Measurements from ENCODE around the gene AMBN.
A peak's percentile ranks its signal among the peaks of the same experiment; 100 is the strongest.

The AMBN gene
- 0 to 0.13 (median 0) reads per million in 18 experiments for total RNA-seq

DNA sequence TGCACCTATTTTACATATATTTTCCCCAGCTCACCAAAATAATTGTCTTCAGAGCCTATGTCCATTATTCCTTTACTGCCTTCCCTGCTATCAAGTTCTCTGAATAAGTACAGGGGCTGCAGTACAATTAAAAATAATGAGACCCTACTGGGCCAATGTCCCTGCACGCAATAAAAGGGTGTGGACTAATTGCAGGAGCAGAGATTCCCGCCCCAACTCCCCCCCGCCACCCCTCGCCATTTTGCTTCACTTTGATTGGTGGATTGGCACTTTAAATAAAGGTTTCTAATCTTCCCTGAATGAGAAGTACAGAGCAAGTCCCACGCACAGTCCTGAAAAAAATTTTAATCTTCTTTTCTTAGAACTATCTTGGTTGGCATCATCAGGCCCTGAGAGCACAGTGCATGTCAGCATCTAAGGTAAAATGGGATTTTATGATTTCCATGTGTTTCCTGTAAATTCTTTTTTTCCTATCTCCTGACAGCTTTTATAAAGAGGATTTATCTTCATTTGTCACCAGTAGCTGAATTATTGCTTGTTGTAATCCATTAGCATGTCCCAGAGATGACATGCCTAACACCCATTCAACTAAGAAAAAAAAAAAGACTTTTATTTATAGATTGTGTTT lies at the start of gene AMBN:
Gene AMBN (plus strand): TSS at position 302 of the 628 bp plus-strand sequence. CDS start 103 bp downstream, at position 405.
- DNase-seq, result no peak

DNA sequence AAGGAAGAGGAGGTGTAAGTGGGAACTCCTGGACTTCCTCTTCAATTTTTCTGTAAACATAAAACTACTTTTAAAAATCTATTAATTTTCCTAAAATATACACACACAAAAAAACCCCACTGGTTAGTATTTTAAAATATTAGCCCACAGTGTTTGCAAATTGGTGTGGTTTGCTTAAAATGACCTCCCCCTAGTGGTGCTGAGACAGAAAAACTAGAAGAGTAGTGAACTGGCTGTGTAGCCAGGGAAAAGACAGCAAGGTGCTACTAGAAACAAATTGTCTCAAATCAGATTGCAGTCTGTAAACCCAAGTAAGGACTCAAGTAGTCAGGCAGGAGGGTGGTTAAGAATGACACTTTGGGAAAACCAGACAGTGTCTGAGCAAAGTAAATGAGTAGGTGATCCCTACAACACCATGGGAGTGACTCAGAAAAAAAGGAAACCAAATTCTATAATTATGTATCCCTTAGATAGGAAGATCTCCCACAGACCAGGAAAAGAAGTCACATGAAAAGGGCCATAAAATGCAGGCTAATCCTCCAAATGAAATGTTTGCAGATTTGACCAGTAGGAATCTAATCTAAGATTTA lies 47.7 kb upstream of the AMBN start:
- peak in 1 of 2 donors; percentile 1 for DNase-seq

- DNase-seq, result no peak
Observed at GRCh38 chr4:70556856-70557255, 35.2 kb upstream of the AMBN start.

DNA sequence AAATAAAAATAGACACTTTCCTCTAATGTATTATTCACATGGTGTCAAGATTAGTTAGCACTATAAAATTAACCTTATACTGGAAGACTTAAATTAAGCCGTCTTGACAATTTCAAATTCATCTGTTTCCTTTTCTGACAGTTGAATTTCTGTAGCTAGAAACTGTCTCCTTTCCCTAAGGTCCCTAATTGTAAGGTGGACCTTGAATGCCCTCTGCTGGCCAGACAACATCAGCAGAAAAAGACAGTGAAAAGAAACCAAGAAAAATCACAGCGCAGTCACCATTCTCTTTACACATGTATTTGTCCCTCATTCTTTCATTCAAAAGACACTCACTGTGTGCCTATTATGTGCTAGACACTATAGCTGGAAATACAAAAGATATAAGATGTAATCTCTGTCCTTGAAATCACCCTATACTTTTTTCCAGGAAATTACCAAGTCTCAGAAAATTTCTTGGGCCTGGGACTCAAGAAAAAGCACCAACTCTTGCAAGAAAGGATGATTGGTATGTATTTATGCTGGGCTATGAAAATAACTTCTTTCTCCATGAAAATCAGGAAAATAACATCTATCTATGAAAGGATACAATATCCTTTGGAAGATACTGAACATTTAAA lies 32.7 kb upstream of the AMBN start:
- peak; percentile 45 to 52 for DNase-seq

- no peak for DNase-seq
Observed at GRCh38 chr4:70559924-70560323, 32.1 kb upstream of the AMBN start.

- no peak for DNase-seq
Observed at GRCh38 chr4:70564033-70564432, 28.0 kb upstream of the AMBN start.

DNA sequence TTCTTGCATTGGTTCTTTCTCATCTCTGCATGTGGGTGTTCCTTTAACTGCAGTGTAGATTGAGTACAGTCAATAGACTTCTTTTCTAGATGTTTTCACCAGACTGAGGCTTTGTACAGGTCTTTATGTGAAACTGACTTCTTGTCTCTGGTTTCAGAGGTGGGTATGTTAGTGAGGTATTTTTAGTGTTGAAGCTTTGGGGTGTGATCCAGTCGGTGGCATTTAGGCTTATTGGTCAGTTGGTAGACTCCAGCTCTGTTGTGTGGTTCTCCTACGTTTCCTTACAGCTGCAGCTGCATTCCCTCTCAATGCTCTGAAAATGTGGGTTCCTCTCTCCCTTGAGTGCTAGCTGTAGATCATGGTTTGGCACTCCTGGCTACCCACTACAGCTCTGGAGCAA lies 21.3 kb upstream of the AMBN start:
- no peak for DNase-seq

DNA sequence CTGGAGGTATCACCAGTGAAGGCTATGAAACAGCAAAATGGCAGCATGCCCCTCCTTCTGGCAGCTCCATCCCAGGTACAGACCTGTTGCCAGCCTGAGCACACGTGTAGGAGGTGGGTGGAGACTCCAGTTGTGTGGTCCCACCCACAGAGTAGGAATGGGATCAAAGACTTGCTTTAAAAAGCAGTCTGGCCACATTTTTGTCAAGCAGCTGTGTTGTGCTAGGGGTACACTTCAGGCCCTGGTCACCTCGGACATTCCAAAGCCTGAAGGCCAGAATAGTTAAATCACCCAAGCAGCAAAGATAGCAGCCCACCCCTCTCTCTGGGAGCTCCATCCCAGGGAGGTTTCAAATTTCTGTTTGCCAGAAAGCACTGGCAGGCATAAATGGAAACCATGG lies 20.3 kb upstream of the AMBN start:
- DNase-seq, result no peak

DNA sequence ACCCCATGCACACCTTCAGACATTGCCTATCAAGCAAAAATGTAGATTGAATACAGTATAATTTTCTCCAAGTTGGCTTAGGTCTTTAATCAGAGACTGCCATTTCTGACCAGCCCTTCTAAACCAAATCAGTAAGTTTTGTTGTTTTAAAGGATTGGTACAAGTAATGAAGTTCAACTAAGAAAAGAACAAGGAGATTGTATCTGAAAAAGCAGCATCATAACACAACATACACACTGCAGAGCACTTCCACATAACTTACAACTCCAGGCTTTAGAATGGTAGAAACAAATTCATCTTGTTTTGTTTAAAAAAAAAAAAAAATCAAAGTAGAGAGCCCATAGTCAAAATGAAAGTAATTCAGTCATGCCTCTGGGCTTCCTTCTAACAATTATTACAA lies 16.1 kb upstream of the AMBN start:
- no peak for DNase-seq

GRCh38 chr4:70577220-70577927 lies 14.7 kb upstream of the AMBN start:
- no peak for DNase-seq

DNA sequence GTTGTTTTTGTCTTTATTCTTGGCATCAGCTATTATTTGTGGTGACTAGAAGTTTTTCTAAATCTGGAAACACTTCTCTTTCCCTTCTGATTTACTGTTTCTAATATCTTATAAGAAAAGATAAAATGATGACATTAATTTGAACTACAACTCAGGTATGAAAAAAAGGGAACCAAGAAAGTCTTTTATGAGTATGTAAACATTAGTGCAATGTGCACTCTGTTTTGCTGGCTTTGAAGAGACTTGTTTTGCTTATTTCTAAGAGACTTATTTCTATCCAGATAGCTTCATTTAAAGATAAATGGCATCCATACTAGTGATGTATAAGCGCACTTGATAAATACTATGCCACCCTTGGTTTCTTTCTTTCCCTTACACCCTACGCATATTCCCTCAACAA lies 10.1 kb upstream of the AMBN start:
- no peak for DNase-seq

GRCh38 chr4:70583952-70584834 lies 7.9 kb upstream of the AMBN start:
- DNase-seq, result no peak

GRCh38 chr4:70586841-70587240 lies 5.2 kb upstream of the AMBN start:
- no peak for DNase-seq

DNA sequence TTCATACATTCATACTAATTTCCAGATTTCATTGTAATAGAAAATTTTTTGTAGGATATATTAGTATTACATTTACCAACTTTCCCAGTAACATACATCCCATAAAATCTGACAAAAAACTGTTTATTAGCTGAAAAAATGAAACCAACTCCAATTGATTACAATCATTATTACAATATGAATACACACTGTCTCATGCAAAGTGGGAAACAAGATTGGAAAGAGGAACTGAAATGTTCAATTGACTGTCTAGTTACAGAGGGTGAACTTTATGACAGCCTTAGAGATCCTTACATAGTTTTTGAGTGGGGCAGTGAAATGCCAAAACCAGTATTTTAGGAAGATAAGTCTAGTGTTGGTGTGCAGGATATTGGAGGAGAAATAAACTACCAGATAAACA lies 2.3 kb upstream of the AMBN start:
- DNase-seq, result no peak

- no peak for DNase-seq
Observed at GRCh38 chr4:70594196-70594595, 2.1 kb downstream of the AMBN start.

- no peak for DNase-seq
Observed at GRCh38 chr4:70600305-70600704, 8.2 kb downstream of the AMBN start.

- DNase-seq, result no peak
Observed at GRCh38 chr4:70600977-70601376, 8.9 kb downstream of the AMBN start.

DNA sequence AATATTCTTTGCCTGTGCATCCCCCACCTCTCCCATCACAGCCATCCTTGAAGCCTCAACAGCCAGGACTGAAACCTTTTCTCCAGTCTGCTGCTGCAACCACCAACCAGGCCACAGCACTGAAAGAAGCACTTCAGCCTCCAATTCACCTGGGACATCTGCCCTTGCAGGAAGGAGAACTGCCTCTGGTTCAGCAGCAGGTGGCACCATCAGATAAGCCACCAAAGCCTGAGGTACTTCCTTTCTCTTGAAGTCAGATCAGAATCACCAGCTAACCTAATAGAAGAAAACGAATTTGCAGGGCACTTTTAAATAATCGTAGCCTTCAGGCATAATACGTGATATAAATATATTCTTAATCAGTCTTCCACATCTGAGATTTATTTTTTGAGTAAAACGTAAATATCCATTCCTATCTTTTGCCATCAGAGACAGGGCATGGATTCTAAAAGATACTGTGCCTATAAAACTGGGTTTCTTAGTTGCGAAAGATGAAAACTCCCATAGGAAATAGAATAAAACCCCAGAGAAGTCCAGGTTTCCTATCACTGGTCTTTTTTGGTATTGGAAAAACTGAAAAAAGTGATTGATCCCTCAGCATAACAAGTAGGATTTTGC lies 9.5 kb downstream of the AMBN start:
- DNase-seq, result peak; percentile 46 to 75

DNA sequence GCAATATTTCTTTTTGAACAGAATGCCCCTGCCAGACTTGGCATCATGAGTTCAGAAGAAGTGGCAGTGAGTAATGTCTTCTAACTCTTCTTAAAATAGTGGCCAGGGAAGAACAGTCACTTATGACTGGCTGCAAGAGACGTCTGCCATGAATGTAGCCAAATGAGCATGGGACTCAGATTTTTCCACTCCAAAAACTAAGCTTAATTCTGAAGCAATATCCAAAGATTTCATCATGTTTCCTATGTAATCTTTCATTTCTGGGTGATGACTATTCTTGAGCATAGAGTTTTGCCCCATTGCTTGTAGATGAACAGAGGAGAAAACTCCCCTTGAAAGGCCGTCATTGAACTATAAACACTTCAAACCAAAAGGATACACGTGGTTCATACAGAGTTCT lies 11.8 kb downstream of the AMBN start:
- DNase-seq, result peak; percentile 20 to 23

- DNase-seq, result no peak
Observed at GRCh38 chr4:70606459-70606858, 14.4 kb downstream of the AMBN start.

DNA sequence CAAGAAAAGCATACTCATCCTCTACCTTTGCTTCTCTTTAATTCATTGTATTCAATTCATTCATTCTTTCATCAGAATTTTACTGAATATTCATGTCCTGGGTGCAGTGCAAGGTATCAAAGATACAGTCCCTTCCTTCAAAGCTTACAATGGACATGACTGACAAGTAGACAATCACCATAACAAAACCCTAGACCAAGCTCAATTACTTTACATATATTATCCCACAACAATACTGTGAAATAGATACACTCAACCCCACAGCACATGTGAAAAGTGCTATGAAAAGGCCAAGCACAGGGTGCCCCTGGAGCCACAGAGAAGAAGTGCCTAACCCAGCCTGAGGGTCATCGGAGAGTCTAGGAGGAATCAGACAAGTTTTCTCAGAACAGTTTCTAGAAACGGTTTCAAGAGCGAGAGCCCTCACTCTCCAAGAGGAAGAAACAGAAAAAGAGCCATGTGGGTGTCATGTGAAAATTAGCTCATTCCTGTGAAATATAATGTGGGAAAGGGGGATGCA lies 15.3 kb downstream of the AMBN start:
- DNase-seq, result peak; percentile 28 to 37

- no peak for DNase-seq
Observed at GRCh38 chr4:70608324-70608723, 16.3 kb downstream of the AMBN start.

Data from inflammatory macrophage (primary cell).